HepG2 (cell line): Measurements from ENCODE around the gene MLLT1. TPM values are rescaled to one million over a fixed set of nuclear protein-coding genes. Genes with fewer than 3 reads are reported as not detected.
A peak's percentile ranks its signal among the peaks of the same experiment; 100 is the strongest.

Source experiments
- FOSL2 ChIP-seq: sonication (generic); formaldehyde crosslinking; IDR thresholded peaks from 2 replicates; pipeline ENCODE4 v1.4.0; 2020; ENCODE audit warnings: missing genetic modification reagents
- FOXP1 ChIP-seq, 2 experiments: fragments of 450-650 bp in 1 of 2; IDR thresholded peaks; 2 replicates each; pipeline ENCODE4 v1.6.1; 2017 to 2018; ENCODE audit warnings: antibody characterized with exemption in 1 of 2
- HNRNPL ChIP-seq: fragments of 200-400 bp; formaldehyde crosslinking; IDR thresholded peaks from 2 replicates; pipeline ENCODE4 v1.6.1; 2017; ENCODE audit warnings: mild to moderate bottlenecking, low read depth, low read length
- KDM6A ChIP-seq: IDR thresholded peaks from 2 replicates; pipeline ENCODE4 v1.6.1; 2016; ENCODE audit warnings: low read depth
- KLF13 ChIP-seq: sonication (generic); formaldehyde crosslinking; IDR thresholded peaks from 2 replicates; pipeline ENCODE4 v1.4.0; 2020; ENCODE audit warnings: mild to moderate bottlenecking, missing genetic modification reagents
- PRMT3 ChIP-seq: sonication (generic); formaldehyde crosslinking; IDR thresholded peaks from 2 replicates; pipeline ENCODE4 v1.8.1; 2022; ENCODE audit warnings: low read depth, mild to moderate bottlenecking, moderate library complexity, missing genetic modification reagents, borderline replicate concordance
- RBM22 ChIP-seq: fragments of 200-400 bp; formaldehyde crosslinking; optimal IDR thresholded peaks from 2 replicates; pipeline ENCODE3; 2017; ENCODE audit warnings: mild to moderate bottlenecking, low read length, moderate library complexity
- REPIN1 ChIP-seq: sonication (generic); formaldehyde crosslinking; IDR thresholded peaks from 2 replicates; pipeline ENCODE4 v1.8.0; 2022; ENCODE audit warnings: missing genetic modification reagents, low read depth, mild to moderate bottlenecking, borderline replicate concordance
- SKI ChIP-seq: fragments of 450-650 bp; IDR thresholded peaks from one replicate; pipeline ENCODE4 v1.6.1; 2018; ENCODE audit warnings: mild to moderate bottlenecking; ENCODE audit not compliant: partially characterized antibody
- STAT6 ChIP-seq: sonication (generic); formaldehyde crosslinking; IDR thresholded peaks from 2 replicates; pipeline ENCODE4 v1.4.0; 2020; ENCODE audit warnings: missing genetic modification reagents, mild to moderate bottlenecking, borderline replicate concordance
- YEATS4 ChIP-seq: sonication (generic); formaldehyde crosslinking; IDR thresholded peaks from 2 replicates; pipeline ENCODE4 v1.4.0; 2020; ENCODE audit warnings: missing genetic modification reagents, borderline replicate concordance
- ZNF333 ChIP-seq: sonication (generic); formaldehyde crosslinking; IDR thresholded peaks from 2 replicates; pipeline ENCODE4 v1.4.0; 2020; ENCODE audit warnings: mild to moderate bottlenecking, missing genetic modification reagents, borderline replicate concordance
- ZNF556 ChIP-seq: sonication (generic); formaldehyde crosslinking; IDR thresholded peaks from 2 replicates; pipeline ENCODE4 v1.4.0; 2020; ENCODE audit warnings: mild to moderate bottlenecking, missing genetic modification reagents, borderline replicate concordance
- ZNF564 ChIP-seq: sonication (generic); formaldehyde crosslinking; IDR thresholded peaks from 2 replicates; pipeline ENCODE4 v1.8.1; 2023; ENCODE audit warnings: mild to moderate bottlenecking, missing genetic modification reagents
- ZNF7 ChIP-seq: IDR thresholded peaks from 2 replicates; pipeline ENCODE4 v1.6.1; 2016; ENCODE audit warnings: missing biosample characterization, missing genetic modification reagents
- ZNF703 ChIP-seq: sonication (generic); formaldehyde crosslinking; IDR thresholded peaks from 2 replicates; pipeline ENCODE4 v1.5.1; 2020; ENCODE audit warnings: missing genetic modification reagents, mild to moderate bottlenecking, moderate library complexity, borderline replicate concordance
- polyA plus RNA-seq, 8 experiments: library from polyadenylated mRNA; depleted of rRNA in 3 of 8; stranded (reverse) in 7 of 8; unstranded in 1 of 8; fragments of >200 nt; fragmentation: Illumina TruSeq in 4 of 8; extraction: Trizol in 4 of 8; gene quantifications; 2 replicates each; pipeline versions ENCODE4 v1.2.1 to v1.2.3, GENCODE V29; 2011 to 2016; ENCODE audit warnings: low read depth in 4 of 8, missing spikeins in 1 of 8, mixed read lengths in 1 of 8; ENCODE audit not compliant: insufficient read depth in 1 of 8
- total RNA-seq, 5 experiments: library from RNA; depleted of rRNA; stranded (reverse); fragments of >200 nt; fragmentation: Illumina TruSeq; extraction: Trizol; gene quantifications; 2 replicates each; pipeline ENCODE4 v1.2.3, GENCODE V29; 2016; ENCODE audit warnings: low read depth in 1 of 5
- TF ChIP-seq, protein P1 (sequence below): sonication (generic); formaldehyde crosslinking; IDR thresholded peaks from 2 replicates; pipeline ENCODE4 v1.4.0; 2020; ENCODE audit warnings: missing genetic modification reagents
- TF ChIP-seq, protein P2 (sequence below): sonication (generic); formaldehyde crosslinking; IDR thresholded peaks from 2 replicates; pipeline ENCODE4 v1.8.1; 2023; ENCODE audit warnings: mild to moderate bottlenecking, missing genetic modification reagents

MLLT1 gene
- total and polyA plus RNA-seq, 2 of the 13 experiments (the other 11 are each of a cell fraction or from before 2014, with no cell fraction given): 11.7 to 12.2 TPM

DNA sequence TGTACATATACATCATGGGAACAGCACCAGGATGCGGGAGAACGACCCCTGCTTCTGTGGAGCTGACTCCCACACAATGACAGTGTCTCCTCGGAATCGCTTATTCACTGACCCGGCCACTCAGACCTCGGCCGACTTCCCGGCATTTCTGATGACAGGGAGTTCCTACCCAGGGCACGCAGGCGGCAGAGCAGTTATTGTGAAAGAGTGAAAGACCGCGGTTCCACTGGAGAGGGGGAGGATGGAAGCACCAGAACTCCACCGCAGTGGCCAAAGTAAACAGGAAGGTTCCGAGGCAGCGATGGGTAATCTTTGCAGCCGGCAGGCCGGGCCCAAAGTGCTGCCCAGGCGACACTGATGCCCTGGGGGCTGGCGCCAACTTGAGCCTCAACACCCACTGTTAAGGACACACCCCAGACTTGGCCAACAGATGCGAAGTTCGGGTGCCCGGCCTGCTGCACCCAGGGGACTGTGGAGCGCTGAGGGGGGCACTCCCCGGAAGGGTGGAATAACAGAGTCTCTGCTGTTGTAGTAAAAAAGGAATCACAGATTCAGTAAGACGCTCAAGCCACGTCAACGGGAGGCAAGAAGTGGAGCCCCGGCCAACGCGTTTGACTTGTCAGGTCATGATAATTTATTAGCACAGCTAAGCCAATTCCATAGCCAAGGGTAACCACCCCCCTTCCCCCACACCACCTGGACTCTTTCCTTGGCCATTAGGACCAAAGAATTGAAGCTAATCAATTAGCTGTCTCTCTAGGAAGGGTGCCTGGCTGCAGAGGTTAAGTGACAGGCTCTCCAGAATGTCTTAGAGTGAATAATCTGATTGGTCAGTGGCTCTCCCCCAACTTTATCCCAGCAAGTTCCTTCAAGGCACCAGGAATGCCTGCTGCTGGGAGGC is 5.8 kb downstream of the MLLT1 start (continued):
- TF ChIP-seq ZNF556 (CRISPR knock-in tag) (no peak), HNRNPL (peak; percentile 94), FOSL2 (peak; percentile 53), REPIN1 (CRISPR knock-in tag) (peak; percentile 61; the same call in 1 of the 2 replicates), ZNF7 (CRISPR knock-in tag) (no peak), ZNF564 (CRISPR knock-in tag) (no peak; the same call in 1 of the 2 replicates), FOXP1 (IDR thresholded peaks at IDR 0.05) (no peak), FOXP1 (CRISPR knock-in tag; IDR thresholded peaks at IDR 0.05) (no peak; the same call in 1 of the 2 replicates), STAT6 (CRISPR knock-in tag) (peak; percentile 84; the same call in 1 of the 2 replicates), KLF13 (CRISPR knock-in tag) (no peak), RBM22 (peak; percentile 56), PRMT3 (no peak), YEATS4 (CRISPR knock-in tag) (no peak), ZNF703 (no peak), SKI (peak; percentile 30), ZNF333 (CRISPR knock-in tag) (no peak), KDM6A (CRISPR knock-in tag) (no peak)
- TF ChIP-seq, protein P1, sequence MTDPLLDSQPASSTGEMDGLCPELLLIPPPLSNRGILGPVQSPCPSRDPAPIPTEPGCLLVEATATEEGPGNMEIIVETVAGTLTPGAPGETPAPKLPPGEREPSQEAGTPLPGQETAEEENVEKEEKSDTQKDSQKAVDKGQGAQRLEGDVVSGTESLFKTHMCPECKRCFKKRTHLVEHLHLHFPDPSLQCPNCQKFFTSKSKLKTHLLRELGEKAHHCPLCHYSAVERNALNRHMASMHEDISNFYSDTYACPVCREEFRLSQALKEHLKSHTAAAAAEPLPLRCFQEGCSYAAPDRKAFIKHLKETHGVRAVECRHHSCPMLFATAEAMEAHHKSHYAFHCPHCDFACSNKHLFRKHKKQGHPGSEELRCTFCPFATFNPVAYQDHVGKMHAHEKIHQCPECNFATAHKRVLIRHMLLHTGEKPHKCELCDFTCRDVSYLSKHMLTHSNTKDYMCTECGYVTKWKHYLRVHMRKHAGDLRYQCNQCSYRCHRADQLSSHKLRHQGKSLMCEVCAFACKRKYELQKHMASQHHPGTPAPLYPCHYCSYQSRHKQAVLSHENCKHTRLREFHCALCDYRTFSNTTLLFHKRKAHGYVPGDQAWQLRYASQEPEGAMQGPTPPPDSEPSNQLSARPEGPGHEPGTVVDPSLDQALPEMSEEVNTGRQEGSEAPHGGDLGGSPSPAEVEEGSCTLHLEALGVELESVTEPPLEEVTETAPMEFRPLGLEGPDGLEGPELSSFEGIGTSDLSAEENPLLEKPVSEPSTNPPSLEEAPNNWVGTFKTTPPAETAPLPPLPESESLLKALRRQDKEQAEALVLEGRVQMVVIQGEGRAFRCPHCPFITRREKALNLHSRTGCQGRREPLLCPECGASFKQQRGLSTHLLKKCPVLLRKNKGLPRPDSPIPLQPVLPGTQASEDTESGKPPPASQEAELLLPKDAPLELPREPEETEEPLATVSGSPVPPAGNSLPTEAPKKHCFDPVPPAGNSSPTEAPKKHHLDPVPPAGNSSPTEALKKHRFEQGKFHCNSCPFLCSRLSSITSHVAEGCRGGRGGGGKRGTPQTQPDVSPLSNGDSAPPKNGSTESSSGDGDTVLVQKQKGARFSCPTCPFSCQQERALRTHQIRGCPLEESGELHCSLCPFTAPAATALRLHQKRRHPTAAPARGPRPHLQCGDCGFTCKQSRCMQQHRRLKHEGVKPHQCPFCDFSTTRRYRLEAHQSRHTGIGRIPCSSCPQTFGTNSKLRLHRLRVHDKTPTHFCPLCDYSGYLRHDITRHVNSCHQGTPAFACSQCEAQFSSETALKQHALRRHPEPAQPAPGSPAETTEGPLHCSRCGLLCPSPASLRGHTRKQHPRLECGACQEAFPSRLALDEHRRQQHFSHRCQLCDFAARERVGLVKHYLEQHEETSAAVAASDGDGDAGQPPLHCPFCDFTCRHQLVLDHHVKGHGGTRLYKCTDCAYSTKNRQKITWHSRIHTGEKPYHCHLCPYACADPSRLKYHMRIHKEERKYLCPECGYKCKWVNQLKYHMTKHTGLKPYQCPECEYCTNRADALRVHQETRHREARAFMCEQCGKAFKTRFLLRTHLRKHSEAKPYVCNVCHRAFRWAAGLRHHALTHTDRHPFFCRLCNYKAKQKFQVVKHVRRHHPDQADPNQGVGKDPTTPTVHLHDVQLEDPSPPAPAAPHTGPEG (CRISPR knock-in tag): no peak
- TF ChIP-seq, protein P2, sequence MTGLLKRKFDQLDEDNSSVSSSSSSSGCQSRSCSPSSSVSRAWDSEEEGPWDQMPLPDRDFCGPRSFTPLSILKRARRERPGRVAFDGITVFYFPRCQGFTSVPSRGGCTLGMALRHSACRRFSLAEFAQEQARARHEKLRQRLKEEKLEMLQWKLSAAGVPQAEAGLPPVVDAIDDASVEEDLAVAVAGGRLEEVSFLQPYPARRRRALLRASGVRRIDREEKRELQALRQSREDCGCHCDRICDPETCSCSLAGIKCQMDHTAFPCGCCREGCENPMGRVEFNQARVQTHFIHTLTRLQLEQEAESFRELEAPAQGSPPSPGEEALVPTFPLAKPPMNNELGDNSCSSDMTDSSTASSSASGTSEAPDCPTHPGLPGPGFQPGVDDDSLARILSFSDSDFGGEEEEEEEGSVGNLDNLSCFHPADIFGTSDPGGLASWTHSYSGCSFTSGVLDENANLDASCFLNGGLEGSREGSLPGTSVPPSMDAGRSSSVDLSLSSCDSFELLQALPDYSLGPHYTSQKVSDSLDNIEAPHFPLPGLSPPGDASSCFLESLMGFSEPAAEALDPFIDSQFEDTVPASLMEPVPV (CRISPR knock-in tag): 0 out of 2 replicates have a peak, but pooled peaks have one; percentile 57
